ENCODE data around the gene MPG. TPM values are rescaled to one million over a fixed set of nuclear protein-coding genes. Genes with fewer than 3 reads are reported as not detected.
"Not testable (repeated sequence)": the region's sequence is repeated elsewhere in the genome, so short reads cannot be mapped to it uniquely, and the experiment has no call there.

The MPG gene
- total RNA-seq, 2 donors from 2014 or later, result 47.7 to 84.0 TPM

- Histone ChIP-seq H3K27ac (no peak overlapping the region), H3K36me3 (no peaks in the 10 kb centered on the region), H3K9me3 (no peaks in the 10 kb centered on the region), H3K4me1 (no peaks in the 10 kb centered on the region), H3K4me3 (no peak overlapping the region), H3K27me3 (no peaks in the 10 kb centered on the region)
- DNase-seq (ENCODE audit: low spot score), result no peak
- TF ChIP-seq, protein P1, sequence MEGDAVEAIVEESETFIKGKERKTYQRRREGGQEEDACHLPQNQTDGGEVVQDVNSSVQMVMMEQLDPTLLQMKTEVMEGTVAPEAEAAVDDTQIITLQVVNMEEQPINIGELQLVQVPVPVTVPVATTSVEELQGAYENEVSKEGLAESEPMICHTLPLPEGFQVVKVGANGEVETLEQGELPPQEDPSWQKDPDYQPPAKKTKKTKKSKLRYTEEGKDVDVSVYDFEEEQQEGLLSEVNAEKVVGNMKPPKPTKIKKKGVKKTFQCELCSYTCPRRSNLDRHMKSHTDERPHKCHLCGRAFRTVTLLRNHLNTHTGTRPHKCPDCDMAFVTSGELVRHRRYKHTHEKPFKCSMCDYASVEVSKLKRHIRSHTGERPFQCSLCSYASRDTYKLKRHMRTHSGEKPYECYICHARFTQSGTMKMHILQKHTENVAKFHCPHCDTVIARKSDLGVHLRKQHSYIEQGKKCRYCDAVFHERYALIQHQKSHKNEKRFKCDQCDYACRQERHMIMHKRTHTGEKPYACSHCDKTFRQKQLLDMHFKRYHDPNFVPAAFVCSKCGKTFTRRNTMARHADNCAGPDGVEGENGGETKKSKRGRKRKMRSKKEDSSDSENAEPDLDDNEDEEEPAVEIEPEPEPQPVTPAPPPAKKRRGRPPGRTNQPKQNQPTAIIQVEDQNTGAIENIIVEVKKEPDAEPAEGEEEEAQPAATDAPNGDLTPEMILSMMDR (IDR thresholded peaks at IDR 0.05), result no peak
These were observed 42.2 kb upstream of the MPG start for GRCh38 chr16:35678-36305.

GRCh38 chr16:36336-36984, 41.6 kb upstream of the MPG start:
- Histone ChIP-seq H3K4me3 (no peak overlapping the region), H3K36me3 (no peaks in the 10 kb centered on the region), H3K4me1 (no peaks in the 10 kb centered on the region), H3K27me3 (no peaks in the 10 kb centered on the region), H3K9me3 (no peaks in the 10 kb centered on the region), H3K27ac (no peak overlapping the region)
- no peak for DNase-seq (ENCODE audit: low spot score)
- TF ChIP-seq, protein P1 (IDR thresholded peaks at IDR 0.05), result no peak

- Histone ChIP-seq H3K9me3 (no peaks in the 10 kb centered on the region), H3K27ac (no peak overlapping the region), H3K4me1 (no peaks in the 10 kb centered on the region), H3K36me3 (no peaks in the 10 kb centered on the region), H3K4me3 (no peak overlapping the region), H3K27me3 (no peaks in the 10 kb centered on the region)
- DNase-seq (ENCODE audit: low spot score), result no peak
- TF ChIP-seq, protein P1 (IDR thresholded peaks at IDR 0.05), result no peak
These were observed 40.5 kb upstream of the MPG start for GRCh38 chr16:37511-37910.

GRCh38 chr16:38206-38605, 39.8 kb upstream of the MPG start:
- not testable (repeated sequence) for H3K27ac ChIP-seq; H3K9me3 ChIP-seq; H3K36me3 ChIP-seq; H3K27me3 ChIP-seq; H3K4me1 ChIP-seq; H3K4me3 ChIP-seq; DNase-seq (ENCODE audit: low spot score)

- Histone ChIP-seq H3K4me1 (no peaks in the 10 kb centered on the region), H3K27me3 (no peaks in the 10 kb centered on the region), H3K36me3 (no peaks in the 10 kb centered on the region), H3K9me3 (no peaks in the 10 kb centered on the region), H3K27ac (no peak overlapping the region), H3K4me3 (no peak overlapping the region)
- no peak for DNase-seq (ENCODE audit: low spot score)
- TF ChIP-seq, protein P1 (IDR thresholded peaks at IDR 0.05), result no peak
These were observed 38.8 kb upstream of the MPG start for GRCh38 chr16:38941-39892.

All from right atrium auricular region (tissue), 2 donors.